Measurements from ENCODE around the gene BRS3. TPM values are rescaled to one million over a fixed set of nuclear protein-coding genes. Genes with fewer than 3 reads are reported as not detected.

The BRS3 gene
- total and polyA plus RNA-seq, 9 of the 15 experiments (the other 6 are each of a cell fraction or from before 2014, with no cell fraction given) = not detected

DNA sequence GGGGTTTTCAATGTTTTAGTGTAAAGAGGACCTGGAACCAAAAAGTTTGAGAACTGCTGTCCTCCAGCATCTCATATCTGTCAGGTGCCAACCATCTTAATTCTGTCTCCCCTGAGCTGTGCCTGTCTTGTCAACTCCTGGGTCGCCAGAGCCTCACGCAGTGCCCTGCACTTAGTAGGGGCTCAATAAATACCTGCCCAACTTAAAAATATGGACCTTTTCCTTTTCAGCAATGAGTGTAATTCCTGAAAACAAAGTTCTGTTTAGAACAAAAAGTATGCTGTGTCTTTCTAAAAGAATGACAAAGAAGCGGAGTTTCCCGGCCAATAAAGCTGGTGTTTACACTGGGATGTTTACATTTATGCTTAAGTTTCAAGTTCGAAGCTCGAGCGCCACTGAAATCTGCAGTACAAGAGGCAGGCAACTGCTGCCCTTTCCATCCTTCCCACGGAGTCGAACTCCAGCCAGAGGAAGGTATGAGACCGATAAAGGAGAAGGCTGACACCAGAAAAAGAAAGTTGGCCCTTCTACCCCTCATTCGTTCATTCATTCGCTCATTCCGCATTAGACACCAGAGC is 8.5 kb downstream of the BRS3 start (continued):
- TF ChIP-seq, protein P1, sequence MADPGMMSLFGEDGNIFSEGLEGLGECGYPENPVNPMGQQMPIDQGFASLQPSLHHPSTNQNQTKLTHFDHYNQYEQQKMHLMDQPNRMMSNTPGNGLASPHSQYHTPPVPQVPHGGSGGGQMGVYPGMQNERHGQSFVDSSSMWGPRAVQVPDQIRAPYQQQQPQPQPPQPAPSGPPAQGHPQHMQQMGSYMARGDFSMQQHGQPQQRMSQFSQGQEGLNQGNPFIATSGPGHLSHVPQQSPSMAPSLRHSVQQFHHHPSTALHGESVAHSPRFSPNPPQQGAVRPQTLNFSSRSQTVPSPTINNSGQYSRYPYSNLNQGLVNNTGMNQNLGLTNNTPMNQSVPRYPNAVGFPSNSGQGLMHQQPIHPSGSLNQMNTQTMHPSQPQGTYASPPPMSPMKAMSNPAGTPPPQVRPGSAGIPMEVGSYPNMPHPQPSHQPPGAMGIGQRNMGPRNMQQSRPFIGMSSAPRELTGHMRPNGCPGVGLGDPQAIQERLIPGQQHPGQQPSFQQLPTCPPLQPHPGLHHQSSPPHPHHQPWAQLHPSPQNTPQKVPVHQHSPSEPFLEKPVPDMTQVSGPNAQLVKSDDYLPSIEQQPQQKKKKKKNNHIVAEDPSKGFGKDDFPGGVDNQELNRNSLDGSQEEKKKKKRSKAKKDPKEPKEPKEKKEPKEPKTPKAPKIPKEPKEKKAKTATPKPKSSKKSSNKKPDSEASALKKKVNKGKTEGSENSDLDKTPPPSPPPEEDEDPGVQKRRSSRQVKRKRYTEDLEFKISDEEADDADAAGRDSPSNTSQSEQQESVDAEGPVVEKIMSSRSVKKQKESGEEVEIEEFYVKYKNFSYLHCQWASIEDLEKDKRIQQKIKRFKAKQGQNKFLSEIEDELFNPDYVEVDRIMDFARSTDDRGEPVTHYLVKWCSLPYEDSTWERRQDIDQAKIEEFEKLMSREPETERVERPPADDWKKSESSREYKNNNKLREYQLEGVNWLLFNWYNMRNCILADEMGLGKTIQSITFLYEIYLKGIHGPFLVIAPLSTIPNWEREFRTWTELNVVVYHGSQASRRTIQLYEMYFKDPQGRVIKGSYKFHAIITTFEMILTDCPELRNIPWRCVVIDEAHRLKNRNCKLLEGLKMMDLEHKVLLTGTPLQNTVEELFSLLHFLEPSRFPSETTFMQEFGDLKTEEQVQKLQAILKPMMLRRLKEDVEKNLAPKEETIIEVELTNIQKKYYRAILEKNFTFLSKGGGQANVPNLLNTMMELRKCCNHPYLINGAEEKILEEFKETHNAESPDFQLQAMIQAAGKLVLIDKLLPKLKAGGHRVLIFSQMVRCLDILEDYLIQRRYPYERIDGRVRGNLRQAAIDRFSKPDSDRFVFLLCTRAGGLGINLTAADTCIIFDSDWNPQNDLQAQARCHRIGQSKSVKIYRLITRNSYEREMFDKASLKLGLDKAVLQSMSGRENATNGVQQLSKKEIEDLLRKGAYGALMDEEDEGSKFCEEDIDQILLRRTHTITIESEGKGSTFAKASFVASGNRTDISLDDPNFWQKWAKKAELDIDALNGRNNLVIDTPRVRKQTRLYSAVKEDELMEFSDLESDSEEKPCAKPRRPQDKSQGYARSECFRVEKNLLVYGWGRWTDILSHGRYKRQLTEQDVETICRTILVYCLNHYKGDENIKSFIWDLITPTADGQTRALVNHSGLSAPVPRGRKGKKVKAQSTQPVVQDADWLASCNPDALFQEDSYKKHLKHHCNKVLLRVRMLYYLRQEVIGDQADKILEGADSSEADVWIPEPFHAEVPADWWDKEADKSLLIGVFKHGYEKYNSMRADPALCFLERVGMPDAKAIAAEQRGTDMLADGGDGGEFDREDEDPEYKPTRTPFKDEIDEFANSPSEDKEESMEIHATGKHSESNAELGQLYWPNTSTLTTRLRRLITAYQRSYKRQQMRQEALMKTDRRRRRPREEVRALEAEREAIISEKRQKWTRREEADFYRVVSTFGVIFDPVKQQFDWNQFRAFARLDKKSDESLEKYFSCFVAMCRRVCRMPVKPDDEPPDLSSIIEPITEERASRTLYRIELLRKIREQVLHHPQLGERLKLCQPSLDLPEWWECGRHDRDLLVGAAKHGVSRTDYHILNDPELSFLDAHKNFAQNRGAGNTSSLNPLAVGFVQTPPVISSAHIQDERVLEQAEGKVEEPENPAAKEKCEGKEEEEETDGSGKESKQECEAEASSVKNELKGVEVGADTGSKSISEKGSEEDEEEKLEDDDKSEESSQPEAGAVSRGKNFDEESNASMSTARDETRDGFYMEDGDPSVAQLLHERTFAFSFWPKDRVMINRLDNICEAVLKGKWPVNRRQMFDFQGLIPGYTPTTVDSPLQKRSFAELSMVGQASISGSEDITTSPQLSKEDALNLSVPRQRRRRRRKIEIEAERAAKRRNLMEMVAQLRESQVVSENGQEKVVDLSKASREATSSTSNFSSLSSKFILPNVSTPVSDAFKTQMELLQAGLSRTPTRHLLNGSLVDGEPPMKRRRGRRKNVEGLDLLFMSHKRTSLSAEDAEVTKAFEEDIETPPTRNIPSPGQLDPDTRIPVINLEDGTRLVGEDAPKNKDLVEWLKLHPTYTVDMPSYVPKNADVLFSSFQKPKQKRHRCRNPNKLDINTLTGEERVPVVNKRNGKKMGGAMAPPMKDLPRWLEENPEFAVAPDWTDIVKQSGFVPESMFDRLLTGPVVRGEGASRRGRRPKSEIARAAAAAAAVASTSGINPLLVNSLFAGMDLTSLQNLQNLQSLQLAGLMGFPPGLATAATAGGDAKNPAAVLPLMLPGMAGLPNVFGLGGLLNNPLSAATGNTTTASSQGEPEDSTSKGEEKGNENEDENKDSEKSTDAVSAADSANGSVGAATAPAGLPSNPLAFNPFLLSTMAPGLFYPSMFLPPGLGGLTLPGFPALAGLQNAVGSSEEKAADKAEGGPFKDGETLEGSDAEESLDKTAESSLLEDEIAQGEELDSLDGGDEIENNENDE (IDR thresholded peaks at IDR 0.05; ENCODE audit: low read depth, low read length) = no peak
- TF ChIP-seq ZKSCAN1 (IDR thresholded peaks at IDR 0.05; ENCODE audit: low read depth, low read length) = peak; percentile 68; the same call in 1 of the 2 replicates
- 0 out of 2 replicates have a peak, but pooled peaks have one; percentile 16 for TF ChIP-seq BCOR (IDR thresholded peaks at IDR 0.05)
- TF ChIP-seq, protein P2, sequence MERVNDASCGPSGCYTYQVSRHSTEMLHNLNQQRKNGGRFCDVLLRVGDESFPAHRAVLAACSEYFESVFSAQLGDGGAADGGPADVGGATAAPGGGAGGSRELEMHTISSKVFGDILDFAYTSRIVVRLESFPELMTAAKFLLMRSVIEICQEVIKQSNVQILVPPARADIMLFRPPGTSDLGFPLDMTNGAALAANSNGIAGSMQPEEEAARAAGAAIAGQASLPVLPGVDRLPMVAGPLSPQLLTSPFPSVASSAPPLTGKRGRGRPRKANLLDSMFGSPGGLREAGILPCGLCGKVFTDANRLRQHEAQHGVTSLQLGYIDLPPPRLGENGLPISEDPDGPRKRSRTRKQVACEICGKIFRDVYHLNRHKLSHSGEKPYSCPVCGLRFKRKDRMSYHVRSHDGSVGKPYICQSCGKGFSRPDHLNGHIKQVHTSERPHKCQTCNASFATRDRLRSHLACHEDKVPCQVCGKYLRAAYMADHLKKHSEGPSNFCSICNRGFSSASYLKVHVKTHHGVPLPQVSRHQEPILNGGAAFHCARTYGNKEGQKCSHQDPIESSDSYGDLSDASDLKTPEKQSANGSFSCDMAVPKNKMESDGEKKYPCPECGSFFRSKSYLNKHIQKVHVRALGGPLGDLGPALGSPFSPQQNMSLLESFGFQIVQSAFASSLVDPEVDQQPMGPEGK (CRISPR knock-in tag; IDR thresholded peaks at IDR 0.05; ENCODE audit: borderline replicate concordance) = no peak
- TF ChIP-seq TFAM (CRISPR knock-in tag; conservative IDR thresholded peaks at IDR 0.05) = no peak
- no peak for TF ChIP-seq THRAP3 (IDR thresholded peaks at IDR 0.05; ENCODE audit: borderline replicate concordance)
- no peak for TF ChIP-seq RBM34 (IDR thresholded peaks at IDR 0.05; ENCODE audit: borderline replicate concordance, insufficient read depth, low read length)
- TF ChIP-seq NBN (IDR thresholded peaks at IDR 0.05; ENCODE audit: low read depth) = 0 out of 2 replicates have a peak, but pooled peaks have one; percentile 48
